PC-3 (cell line): ENCODE data around the gene RNF17.
A peak's percentile ranks its signal among the peaks of the same experiment; 100 is the strongest.

Experiments
- CTCF ChIP-seq: fragments of 300-600 bp; sonication (generic); conservative IDR thresholded peaks from 2 replicates; pipeline ENCODE4 v1.5.1; 2017; ENCODE audit warnings: antibody characterized with exemption, low read depth, mild to moderate bottlenecking, low read length
- EZH2 ChIP-seq: fragments of 300-600 bp; sonication (generic); IDR thresholded peaks from one replicate; pipeline ENCODE4 v1.6.1; 2017; ENCODE audit warnings: antibody characterized with exemption, mild to moderate bottlenecking, low read length; ENCODE audit not compliant: unreplicated experiment
- EZH2phosphoT487 ChIP-seq: fragments of 300-600 bp; sonication (generic); IDR thresholded peaks from 2 replicates; pipeline ENCODE4 v1.6.1; 2018; ENCODE audit warnings: mild to moderate bottlenecking, antibody characterized with exemption, low read length, borderline replicate concordance

- TF ChIP-seq CTCF (peak; percentile 67), EZH2 (no peak), EZH2phosphoT487 (no peak)
Observed at GRCh38 chr13:24727731-24728601, 36.0 kb upstream of the RNF17 start.
